Fibroblast of villous mesenchyme (primary cell): ENCODE results near the gene MICAL2. TPM values are rescaled to one million over a fixed set of nuclear protein-coding genes. Genes with fewer than 3 reads are reported as not detected.

Experiments
- DNase-seq: peaks from one replicate; pipeline ENCODE4 v3.0.0-alpha.2; 2010; ENCODE audit warnings: low read depth
- H3K4me3 ChIP-seq: 2 replicates; pipeline ENCODE4 v1.5.1; 2011; ENCODE audit warnings: low read depth, mild to moderate bottlenecking, low read length
- CTCF ChIP-seq: IDR thresholded peaks from 2 replicates; pipeline ENCODE4 v1.5.1; 2012; ENCODE audit warnings: low read depth, mild to moderate bottlenecking, low read length; ENCODE audit not compliant: insufficient read depth
- total RNA-seq: library from RNA; depleted of rRNA; stranded (reverse); fragments of >200 nt; gene quantifications from 2 replicates; pipeline ENCODE4 v1.2.3, GENCODE V29; 2012

The MICAL2 gene
- total RNA-seq, 1 donor, result 164 TPM

GRCh38 chr11:12160680-12161079, 50.3 kb downstream of the MICAL2 start:
- no peak overlapping the region for H3K4me3 ChIP-seq
- TF ChIP-seq CTCF, result no peak
- DNase-seq, result peak; percentile 66

GRCh38 chr11:12161137-12161536, 50.7 kb downstream of the MICAL2 start:
- DNase-seq, result no peak
- no peak for TF ChIP-seq CTCF
- H3K4me3 ChIP-seq, result no peak overlapping the region

GRCh38 chr11:12161603-12162350, 51.4 kb downstream of the MICAL2 start:
- no peak for DNase-seq
- H3K4me3 ChIP-seq, result no peak overlapping the region
- no peak for TF ChIP-seq CTCF

GRCh38 chr11:12162652-12163051, 52.3 kb downstream of the MICAL2 start:
- no peak overlapping the region for H3K4me3 ChIP-seq
- no peak for DNase-seq
- TF ChIP-seq CTCF, result no peak

GRCh38 chr11:12163181-12163941, 53.0 kb downstream of the MICAL2 start:
- TF ChIP-seq CTCF, result no peak
- DNase-seq, result peak; percentile 74
- no peak overlapping the region for H3K4me3 ChIP-seq

- no peak overlapping the region for H3K4me3 ChIP-seq
- peak; percentile 85 for DNase-seq
- no peak for TF ChIP-seq CTCF
Measured at GRCh38 chr11:12164061-12165014, 53.9 kb downstream of the MICAL2 start.
